Retina (tissue), 1 donor: ENCODE data around the gene RPL7A.

Experiments used
- DNase-seq: peaks from one replicate; pipeline ENCODE4 v3.0.0-alpha.2; 2016

RPL7A gene

GRCh38 chr9:133349965-133350616 lies 2.1 kb downstream of the RPL7A start:
- DNase-seq = no peak

DNA sequence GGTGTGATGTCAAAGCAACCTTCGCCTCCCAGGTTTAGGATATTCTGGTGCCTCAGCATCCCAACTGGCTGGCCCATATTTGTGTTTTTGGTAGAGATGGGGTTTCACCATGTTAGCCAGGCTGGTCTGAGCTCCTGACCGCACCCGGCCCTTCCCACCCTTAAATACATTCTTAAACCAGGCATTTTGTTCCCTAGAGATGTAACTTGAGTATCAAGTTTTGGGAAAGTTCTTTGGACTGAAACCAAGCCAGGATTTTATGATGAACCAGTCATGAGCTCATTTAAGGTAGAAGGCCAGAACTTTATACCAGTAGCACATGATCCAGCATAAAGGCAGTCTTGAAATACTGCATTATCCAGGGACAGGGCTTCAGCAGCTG lies 3.5 kb downstream of the RPL7A start:
- DNase-seq = no peak

- no peak for DNase-seq
These were observed 4.1 kb downstream of the RPL7A start for GRCh38 chr9:133351908-133352634.

DNA sequence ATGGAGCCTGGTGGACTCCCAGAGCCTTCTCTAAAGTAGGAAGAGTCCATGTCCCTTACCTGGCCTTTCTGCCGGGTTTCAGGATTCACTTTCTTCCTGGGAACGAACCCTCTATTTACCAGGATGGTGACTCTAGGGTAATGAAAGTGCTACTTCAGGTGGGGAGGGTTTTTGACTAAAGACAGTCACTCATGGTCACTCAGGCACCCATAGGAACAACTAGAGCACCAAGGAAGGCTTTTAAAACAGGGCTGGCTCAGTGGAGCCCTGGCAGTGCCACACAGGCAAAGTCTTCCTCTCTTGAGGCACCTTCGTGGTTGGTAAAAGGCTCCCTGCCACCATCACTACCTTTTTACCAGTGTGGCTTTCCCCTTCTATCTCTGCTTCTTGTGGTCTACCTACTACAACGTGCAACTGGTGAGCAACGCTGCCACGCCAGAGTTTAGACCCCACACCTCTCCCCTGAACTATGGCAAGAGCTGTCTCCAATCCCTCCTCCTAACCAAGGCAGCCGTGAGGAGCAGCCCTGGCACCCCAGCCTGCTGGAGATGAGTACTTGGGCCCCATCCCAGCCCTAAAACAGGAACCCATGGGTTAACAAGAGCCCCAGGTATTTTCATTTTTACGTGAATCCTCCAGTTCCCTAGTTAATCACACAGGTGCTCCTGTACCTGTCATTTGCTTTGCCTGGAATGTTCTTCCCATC lies 4.8 kb downstream of the RPL7A start:
- no peak for DNase-seq

DNA sequence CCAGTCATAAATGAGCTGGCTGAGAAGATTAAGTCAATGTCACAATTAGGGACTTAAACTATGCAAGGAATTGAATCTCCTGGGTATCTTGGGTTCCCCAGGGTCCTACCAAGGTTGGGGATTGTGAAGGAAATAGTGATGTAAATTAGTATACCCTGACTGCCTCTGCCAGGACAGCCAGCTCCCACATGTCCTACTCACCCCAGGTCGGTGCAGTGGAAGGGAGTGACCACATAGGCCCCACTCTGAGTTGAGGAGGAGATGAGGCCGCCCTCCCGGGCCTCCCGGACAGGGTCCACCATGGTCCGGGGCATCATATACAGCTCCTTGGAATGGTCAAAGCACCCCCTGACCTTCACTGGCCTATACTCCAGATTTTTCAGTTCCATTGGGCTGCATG lies 5.5 kb downstream of the RPL7A start:
- no peak for DNase-seq

DNA sequence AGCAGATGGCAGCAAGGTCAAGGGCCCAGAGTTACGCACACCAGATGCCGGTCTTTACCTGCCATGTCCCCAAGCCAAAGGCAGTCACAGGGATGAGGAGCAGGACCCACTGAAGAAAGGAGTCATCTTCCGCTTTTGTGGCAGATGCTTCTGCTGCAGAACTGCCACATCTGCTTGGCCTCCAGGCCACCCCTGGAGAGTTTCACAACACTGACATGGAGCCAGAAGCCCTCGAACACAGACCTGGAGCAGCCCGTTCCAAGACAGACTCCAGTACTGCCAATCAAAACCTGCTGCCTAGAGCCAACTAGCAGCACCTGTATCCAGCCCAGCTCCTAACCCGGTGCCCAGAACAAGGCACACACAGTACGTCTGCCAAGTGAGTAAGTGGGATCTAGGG lies 6.7 kb downstream of the RPL7A start:
- DNase-seq = no peak

GRCh38 chr9:133355881-133356357 lies 7.9 kb downstream of the RPL7A start:
- DNase-seq = peak; percentile 39

DNA sequence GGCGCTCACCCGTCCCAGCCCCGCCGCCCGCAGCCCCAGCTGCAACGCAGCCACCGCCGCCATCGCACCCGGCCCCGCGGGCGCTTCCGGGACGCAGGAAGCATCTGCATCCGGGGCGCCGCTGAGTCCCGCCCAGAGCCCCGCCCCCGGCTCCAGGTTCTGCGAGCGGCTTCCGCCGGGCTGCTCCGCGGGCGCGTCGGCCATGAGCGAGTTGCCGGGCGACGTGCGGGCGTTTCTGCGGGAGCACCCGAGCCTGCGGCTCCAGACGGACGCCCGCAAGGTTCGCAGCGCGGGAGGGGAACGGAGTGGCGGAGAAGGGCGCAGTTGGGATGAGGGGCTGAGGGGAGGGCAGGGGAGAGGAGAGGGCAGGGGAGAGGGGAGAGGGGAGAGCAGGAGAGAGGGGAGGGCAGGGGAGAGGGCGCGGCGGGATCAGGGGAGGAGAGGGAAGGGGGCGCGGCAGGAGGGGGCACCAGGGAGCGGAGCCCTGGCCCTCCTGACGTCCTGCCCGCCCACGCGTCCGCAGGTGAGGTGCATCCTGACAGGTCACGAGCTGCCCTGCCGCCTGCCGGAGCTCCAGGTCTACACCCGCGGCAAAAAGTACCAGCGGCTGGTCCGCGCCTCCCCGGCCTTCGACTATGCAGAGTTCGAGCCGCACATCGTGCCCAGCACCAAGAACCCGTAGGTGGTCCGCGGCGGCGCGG lies 8.5 kb downstream of the RPL7A start, which contains the start of the genes SURF1 and SURF2:
TSS of gene SURF1 (minus strand) at position 97 of the 701 bp plus-strand sequence. CDS start at position 63, 34 bp downstream.
TSS of gene SURF2 (plus strand) at position 160 of the 701 bp plus-strand sequence. CDS start at position 203, 43 bp downstream.
- DNase-seq = peak; percentile 85

DNA sequence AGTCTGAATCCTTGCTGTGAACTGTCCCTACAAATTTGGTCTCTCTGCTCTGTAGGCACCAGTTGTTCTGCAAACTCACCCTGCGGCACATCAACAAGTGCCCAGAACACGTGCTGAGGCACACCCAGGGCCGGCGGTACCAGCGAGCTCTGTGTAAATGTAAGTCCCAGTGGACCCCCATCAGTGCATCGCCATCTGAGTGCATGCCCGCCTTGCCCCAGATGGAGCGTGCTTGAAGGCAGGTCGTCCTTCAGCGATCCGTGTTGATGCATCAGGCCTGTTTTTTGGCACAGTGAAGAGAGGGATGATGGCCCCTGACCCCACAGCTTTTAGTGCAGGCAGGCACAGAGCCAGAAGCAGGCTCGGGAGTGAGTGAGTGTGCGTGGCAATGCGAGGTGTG lies 9.6 kb downstream of the RPL7A start:
- DNase-seq = no peak

GRCh38 chr9:133359399-133360175 lies 11.6 kb downstream of the RPL7A start:
- DNase-seq = no peak

- DNase-seq = no peak
These were observed 12.7 kb downstream of the RPL7A start for GRCh38 chr9:133360400-133361393.

DNA sequence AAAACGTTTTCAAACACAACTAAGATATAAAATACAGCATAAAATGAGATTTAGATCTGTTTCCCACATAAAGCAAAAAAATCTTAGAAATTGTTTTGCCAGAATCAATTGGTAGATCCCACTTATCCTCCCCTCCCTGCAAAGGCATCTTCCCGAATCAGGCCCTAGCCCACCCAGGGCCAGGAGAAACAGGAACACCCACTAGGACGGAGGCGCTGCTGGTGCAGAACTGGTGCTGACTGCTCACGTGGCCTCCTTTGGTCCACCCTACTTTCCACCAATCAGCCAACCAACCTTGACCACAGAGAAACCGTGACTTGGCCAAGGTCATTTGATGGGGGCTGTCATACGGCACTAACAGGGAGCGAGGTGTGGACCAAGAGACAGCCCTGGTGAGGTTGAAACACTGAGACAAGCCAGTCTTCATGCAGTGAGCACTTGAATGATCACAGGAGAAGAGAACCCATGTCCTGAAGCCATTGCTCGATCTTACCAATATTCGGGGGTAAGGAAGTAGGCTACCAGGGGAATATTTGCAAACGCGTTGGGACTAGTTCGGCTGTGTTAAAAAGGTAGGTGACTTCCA lies 13.6 kb downstream of the RPL7A start:
- no peak for DNase-seq

DNA sequence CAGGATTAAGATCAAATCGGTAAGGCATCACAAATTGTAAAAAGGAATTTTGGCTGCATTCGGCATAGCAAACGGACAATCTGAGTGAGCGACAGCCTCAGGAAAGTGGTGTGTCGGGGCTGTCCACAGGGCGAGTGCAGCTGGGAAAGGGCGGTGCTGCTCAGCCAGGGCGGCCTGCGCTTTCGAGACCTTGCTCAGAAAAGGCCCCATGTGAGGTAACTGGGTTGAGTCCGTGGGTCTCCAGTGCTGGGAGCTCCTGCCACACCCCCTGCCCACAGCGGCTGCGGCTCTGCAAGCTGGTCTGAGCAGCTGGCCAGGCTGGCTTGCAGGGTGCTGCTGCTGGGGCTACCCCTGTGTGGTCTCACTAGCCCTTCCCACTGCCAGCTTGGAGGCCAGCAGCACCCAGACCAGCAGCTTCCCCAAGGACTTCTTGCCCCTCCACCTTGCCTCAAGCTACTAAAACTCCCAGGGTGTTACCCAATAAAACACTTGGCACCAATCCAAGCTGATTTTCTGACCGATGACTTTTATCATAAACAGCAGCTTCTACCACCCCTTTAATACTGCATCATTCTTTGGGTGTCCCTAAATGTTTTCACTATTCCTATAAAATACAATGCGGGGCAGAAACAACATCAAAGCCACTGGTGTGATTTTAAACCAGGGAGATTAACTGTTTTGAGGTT lies 14.5 kb downstream of the RPL7A start:
- DNase-seq = no peak

GRCh38 chr9:133366435-133366834 lies 18.4 kb downstream of the RPL7A start:
- no peak for DNase-seq

DNA sequence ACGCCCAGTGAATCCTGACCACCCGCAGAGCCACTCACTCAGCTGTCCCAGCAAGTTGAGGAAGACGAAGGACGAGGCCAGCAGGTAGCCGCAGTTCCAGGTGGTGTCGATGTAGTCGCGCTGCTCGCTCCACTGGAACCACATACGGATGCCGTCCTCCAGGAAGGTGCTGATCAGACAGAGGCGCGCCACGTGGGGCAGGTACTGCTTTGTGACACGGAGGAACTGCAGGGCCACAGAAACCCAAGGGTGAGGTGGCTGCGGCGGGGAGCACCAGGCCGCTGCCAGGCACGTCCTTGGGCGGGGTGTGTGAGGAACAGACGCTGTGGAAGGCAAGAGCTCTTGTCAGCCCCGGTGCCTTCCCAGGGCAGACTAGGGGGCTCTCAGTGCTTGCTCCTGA lies 19.2 kb downstream of the RPL7A start:
- DNase-seq = no peak

DNA sequence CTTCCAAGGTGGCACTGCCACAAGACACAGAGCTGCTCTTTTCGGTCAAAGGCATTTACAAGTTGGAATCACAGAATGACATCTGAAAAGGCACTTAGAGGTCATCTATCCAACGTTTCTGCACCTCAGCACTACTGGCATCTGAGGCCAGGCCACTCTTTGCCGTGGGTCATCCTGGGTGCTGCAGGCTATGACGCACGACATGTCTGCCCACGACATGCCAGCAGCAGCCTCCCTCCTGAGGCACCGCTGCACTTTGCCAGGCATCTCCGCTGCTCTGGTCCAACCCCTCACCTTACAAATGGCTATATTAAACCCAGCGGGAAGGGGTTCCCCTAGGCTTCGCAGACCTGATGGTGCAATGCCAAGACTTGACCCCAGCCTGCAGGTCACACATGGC lies 19.8 kb downstream of the RPL7A start:
- no peak for DNase-seq

DNA sequence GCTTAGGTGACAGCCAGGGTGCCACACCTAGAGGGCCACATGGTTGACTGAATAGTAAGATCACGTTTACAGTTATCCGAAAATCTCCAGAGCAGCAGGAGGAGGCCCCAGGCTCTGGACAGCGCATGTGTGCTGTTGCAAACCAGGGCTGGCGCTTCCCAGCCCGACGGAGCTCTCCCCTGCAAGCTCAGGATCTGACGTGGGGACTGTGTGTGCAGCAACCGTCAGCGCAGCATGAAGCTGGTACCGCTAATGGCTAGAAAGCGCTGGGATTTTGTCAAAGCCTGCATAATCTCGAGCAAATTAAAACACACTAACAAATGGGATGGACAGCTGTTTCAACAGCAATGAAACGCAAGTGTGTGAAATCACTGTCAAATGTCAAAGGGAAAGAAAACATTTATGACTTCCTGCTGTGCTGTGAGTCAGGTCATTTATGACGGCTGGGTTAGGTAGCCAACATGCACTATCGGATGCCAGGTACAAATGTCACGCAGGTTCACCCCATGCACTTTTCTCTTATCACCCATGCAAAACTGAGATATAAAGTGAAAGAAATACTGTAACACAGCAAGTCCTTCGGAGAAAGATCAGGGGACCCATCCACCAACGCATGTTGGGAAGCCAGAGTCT lies 20.3 kb downstream of the RPL7A start:
- DNase-seq = no peak

GRCh38 chr9:133369422-133369821 lies 21.4 kb downstream of the RPL7A start:
- no peak for DNase-seq

DNA sequence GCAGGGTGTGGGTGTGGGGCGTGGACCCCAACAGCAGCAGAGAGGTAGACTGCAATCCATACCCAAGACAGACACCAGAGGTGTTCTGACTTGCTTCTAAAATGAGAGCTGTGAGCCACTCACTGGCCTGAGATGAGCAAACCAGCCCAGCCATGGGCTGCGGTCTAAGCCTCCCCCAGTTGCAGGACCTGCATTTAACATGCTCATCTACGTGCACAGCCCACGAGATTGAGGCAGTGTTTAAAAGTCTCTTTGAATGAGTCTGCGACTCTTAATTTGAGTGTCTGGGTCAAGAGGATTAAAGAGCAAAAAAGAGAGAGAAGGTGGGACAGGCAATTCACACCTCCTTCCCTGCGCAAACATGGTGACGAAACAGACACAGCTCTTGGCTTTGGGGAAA lies 21.9 kb downstream of the RPL7A start:
- no peak for DNase-seq
